ENCODE data around the gene RNF151.

The RNF151 gene

DNA sequence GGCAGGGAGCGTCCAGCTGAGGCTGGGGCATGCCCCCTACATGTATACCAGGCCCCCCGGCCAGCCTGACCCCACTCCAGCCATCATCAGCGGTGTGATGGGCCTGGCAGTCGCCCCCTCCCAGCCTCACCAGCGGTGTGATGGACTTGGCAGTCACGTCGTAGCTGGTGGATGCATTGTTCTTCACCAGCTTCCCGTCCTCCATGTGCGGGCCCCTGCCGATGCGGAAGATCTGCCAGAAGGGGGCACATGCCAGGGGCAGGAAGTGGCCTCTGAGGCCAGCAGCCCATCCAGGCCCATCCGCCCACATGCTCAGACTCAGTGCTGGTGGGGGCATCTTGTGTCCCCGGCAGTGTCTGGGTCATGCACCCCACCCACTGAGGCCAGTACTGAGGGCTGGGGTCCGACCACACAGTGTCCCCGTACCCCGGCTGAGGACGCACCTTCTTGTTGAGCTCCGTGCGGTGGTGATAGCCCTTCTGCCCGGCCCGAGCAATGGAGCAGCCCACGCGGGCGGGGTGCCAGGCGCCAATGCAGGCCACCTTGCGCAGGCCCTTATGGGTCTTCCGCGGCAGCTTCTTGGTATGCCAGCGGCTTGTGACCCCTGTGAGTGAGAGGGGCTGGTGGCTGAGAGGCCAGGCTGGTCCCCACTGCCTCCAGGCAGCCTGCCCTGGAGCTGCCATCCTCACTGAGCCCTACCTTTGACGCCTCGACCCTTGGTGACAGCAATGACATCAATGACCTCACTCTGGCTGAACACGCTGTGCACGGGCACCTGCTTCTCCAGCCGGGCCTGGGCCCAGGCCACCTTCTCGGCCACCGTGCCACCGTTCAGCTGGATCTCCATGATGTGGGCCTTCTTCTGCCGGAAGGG is 19.9 kb upstream of the RNF151 start:
- TF ChIP-seq EZH2phosphoT487 (IDR thresholded peaks at IDR 0.05; ENCODE audit: borderline replicate concordance, low read length): no peak
- TF ChIP-seq, protein P1, sequence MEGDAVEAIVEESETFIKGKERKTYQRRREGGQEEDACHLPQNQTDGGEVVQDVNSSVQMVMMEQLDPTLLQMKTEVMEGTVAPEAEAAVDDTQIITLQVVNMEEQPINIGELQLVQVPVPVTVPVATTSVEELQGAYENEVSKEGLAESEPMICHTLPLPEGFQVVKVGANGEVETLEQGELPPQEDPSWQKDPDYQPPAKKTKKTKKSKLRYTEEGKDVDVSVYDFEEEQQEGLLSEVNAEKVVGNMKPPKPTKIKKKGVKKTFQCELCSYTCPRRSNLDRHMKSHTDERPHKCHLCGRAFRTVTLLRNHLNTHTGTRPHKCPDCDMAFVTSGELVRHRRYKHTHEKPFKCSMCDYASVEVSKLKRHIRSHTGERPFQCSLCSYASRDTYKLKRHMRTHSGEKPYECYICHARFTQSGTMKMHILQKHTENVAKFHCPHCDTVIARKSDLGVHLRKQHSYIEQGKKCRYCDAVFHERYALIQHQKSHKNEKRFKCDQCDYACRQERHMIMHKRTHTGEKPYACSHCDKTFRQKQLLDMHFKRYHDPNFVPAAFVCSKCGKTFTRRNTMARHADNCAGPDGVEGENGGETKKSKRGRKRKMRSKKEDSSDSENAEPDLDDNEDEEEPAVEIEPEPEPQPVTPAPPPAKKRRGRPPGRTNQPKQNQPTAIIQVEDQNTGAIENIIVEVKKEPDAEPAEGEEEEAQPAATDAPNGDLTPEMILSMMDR (IDR thresholded peaks at IDR 0.05; ENCODE audit: low read depth, low read length, poor library complexity, severe bottlenecking): no peak
- Histone ChIP-seq H3K27me3 (ENCODE audit: control insufficient read depth, low read length) (no peaks in the 10 kb centered on the region), H3K4me3 (ENCODE audit: low read length) (no peak overlapping the region), H3K4me1 (ENCODE audit: control insufficient read depth, low read length) (peaks cover 17% of the 10 kb centered on the region), H3K9me3 (ENCODE audit: control insufficient read depth, insufficient read depth, low read length) (no peaks in the 10 kb centered on the region), H3K27ac (ENCODE audit: low read depth, low read length) (no peak overlapping the region), H3K4me2 (ENCODE audit: low read length) (no peak overlapping the region), H4K20me1 (ENCODE audit: control insufficient read depth, insufficient read depth, low read depth, low read length) (no peaks in the 10 kb centered on the region), H3K79me2 (ENCODE audit: control insufficient read depth, low read length) (no peaks in the 10 kb centered on the region), H3K9me2 (replicated peaks; ENCODE audit: control insufficient read depth, low read length) (no peaks in the 10 kb centered on the region), H3K36me3 (ENCODE audit: control insufficient read depth, low read length) (no peaks in the 10 kb centered on the region), H3F3A (ENCODE audit: control insufficient read depth, insufficient read depth) (no peaks in the 10 kb centered on the region)

DNA sequence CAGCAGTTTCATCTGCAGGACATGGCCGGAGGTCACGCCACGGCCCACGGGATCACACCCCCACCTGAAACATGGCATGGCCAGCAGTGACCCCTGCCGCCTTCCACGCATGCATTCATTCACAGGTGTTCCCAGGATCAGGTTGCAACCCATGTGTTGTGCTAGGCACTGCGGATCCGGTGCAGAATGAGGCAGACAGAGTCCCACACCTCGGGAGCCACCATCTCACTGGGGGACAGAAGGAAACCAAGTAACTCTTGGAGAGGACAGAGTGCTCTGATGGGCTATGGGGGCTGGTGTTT is 19.3 kb upstream of the RNF151 start:
- Histone ChIP-seq H3K4me2 (ENCODE audit: low read length) (no peak overlapping the region), H3K9me3 (ENCODE audit: control insufficient read depth, insufficient read depth, low read length) (no peaks in the 10 kb centered on the region), H4K20me1 (ENCODE audit: control insufficient read depth, insufficient read depth, low read depth, low read length) (no peaks in the 10 kb centered on the region), H3K4me3 (ENCODE audit: low read length) (no peak overlapping the region), H3K79me2 (ENCODE audit: control insufficient read depth, low read length) (no peaks in the 10 kb centered on the region), H3K27ac (ENCODE audit: low read depth, low read length) (no peak overlapping the region), H3K9me2 (replicated peaks; ENCODE audit: control insufficient read depth, low read length) (no peaks in the 10 kb centered on the region), H3F3A (ENCODE audit: control insufficient read depth, insufficient read depth) (no peaks in the 10 kb centered on the region), H3K36me3 (ENCODE audit: control insufficient read depth, low read length) (no peaks in the 10 kb centered on the region), H3K4me1 (ENCODE audit: control insufficient read depth, low read length) (peaks cover 11% of the 10 kb centered on the region), H3K27me3 (ENCODE audit: control insufficient read depth, low read length) (no peaks in the 10 kb centered on the region)
- TF ChIP-seq, protein P1 (IDR thresholded peaks at IDR 0.05; ENCODE audit: low read depth, low read length, poor library complexity, severe bottlenecking): no peak
- TF ChIP-seq EZH2phosphoT487 (IDR thresholded peaks at IDR 0.05; ENCODE audit: borderline replicate concordance, low read length): no peak

DNA sequence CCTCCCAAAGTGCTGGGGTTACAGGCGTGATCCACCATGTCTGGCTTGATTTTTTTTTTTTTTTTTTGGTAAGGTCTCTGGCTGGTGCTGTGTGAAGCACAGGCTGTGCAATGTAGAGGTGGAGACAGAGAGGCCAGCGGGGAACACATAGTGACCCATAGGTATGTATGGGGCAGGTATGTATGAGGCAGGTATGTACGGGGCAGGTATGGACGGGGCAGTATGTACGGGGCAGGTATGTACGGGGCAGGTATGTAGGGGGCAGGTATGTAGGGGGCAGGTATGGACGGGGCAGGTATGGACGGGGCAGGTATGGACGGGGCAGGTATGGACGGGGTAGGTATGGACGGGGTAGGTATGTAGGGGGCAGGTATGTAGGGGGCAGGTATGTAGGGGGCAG is 17.1 kb upstream of the RNF151 start:
- TF ChIP-seq, protein P1 (IDR thresholded peaks at IDR 0.05; ENCODE audit: low read depth, low read length, poor library complexity, severe bottlenecking): no peak
- TF ChIP-seq EZH2phosphoT487 (IDR thresholded peaks at IDR 0.05; ENCODE audit: borderline replicate concordance, low read length): no peak
- Histone ChIP-seq H3F3A (ENCODE audit: control insufficient read depth, insufficient read depth) (no peaks in the 10 kb centered on the region), H3K4me3 (ENCODE audit: low read length) (no peak overlapping the region), H4K20me1 (ENCODE audit: control insufficient read depth, insufficient read depth, low read depth, low read length) (no peaks in the 10 kb centered on the region), H3K36me3 (ENCODE audit: control insufficient read depth, low read length) (no peaks in the 10 kb centered on the region), H3K27ac (ENCODE audit: low read depth, low read length) (no peak overlapping the region), H3K27me3 (ENCODE audit: control insufficient read depth, low read length) (no peaks in the 10 kb centered on the region), H3K9me3 (ENCODE audit: control insufficient read depth, insufficient read depth, low read length) (no peaks in the 10 kb centered on the region), H3K4me2 (ENCODE audit: low read length) (no peak overlapping the region), H3K4me1 (ENCODE audit: control insufficient read depth, low read length) (no peaks in the 10 kb centered on the region), H3K79me2 (ENCODE audit: control insufficient read depth, low read length) (no peaks in the 10 kb centered on the region), H3K9me2 (replicated peaks; ENCODE audit: control insufficient read depth, low read length) (no peaks in the 10 kb centered on the region)

Measured in DOHH2 (cell line).